GM10248 (cell line): ENCODE measurements around the gene PRKCZ.

Source experiments
- CTCF ChIA-PET: fragments of 300-600 bp; sonication (Branson Sonifier 250); formaldehyde crosslinking; extraction: SDS; loops from one replicate; lab custom pipeline; 2021; ENCODE audit warnings: antibody characterized with exemption; lab: Yijun Ruan, JAX
- POLR2A ChIA-PET: fragments of 350-650 bp; sonication (Branson Sonifier 250); formaldehyde crosslinking; extraction: SDS; loops from one replicate; lab custom pipeline; 2020; ENCODE audit warnings: antibody characterized with exemption; lab: Yijun Ruan, JAX
- DNase-seq: peaks from one replicate; pipeline ENCODE4 v3.0.0; 2012; ENCODE audit errors: extremely low spot score
- CTCF ChIP-seq: IDR thresholded peaks from 2 replicates; pipeline ENCODE4 v1.5.1; 2012; ENCODE audit warnings: mild to moderate bottlenecking, low read depth; ENCODE audit errors: extremely low read depth, missing control alignments, control extremely low read depth

Gene PRKCZ

GRCh38 chr1:2126331-2127186, 76.3 kb downstream of the PRKCZ start:
- no peak for TF ChIP-seq CTCF
- CTCF ChIA-PET = interaction anchor here (0.9 to 3.2 kb wide), 3 partner anchors 12 to 189 kb away, joined by 3 to 12 read pairs (median 6); no protein-coding TSS in a partner anchor
- POLR2A ChIA-PET = no interaction called here
- no peak for DNase-seq

- DNase-seq = no peak
- no peak for TF ChIP-seq CTCF
- ChIA-PET CTCF (interaction anchor here (1.0 to 3.2 kb wide), 3 partner anchors 13 to 47 kb away, joined by 3 to 12 read pairs (median 6); no protein-coding TSS in a partner anchor), POLR2A (no interaction called here)
Observed at GRCh38 chr1:2127187-2128145, 77.3 kb downstream of the PRKCZ start.

GRCh38 chr1:2128189-2128901, 78.1 kb downstream of the PRKCZ start:
- POLR2A ChIA-PET = no interaction called here
- no peak for DNase-seq
- no peak for TF ChIP-seq CTCF
- CTCF ChIA-PET = interaction anchor here (1.0 to 3.2 kb wide), 2 partner anchors 12 to 46 kb away, joined by 3 to 12 read pairs; no protein-coding TSS in a partner anchor

- ChIA-PET POLR2A (no interaction called here), CTCF (no interaction called here)
- no peak for TF ChIP-seq CTCF
- DNase-seq = no peak
Observed at GRCh38 chr1:2129256-2129943, 79.2 kb downstream of the PRKCZ start.

GRCh38 chr1:2130156-2130555, 79.9 kb downstream of the PRKCZ start:
- TF ChIP-seq CTCF = no peak
- ChIA-PET CTCF (no interaction called here), POLR2A (no interaction called here)
- DNase-seq = no peak

GRCh38 chr1:2130871-2131289, 80.7 kb downstream of the PRKCZ start:
- POLR2A ChIA-PET = no interaction called here
- TF ChIP-seq CTCF = no peak
- no peak for DNase-seq
- CTCF ChIA-PET = interaction anchor here (0.9 kb wide), 1 partner anchor 9 kb away, joined by 3 read pairs; no protein-coding TSS in a partner anchor
